Body of pancreas (tissue), 4 donors: ENCODE measurements around the gene FGF8. TPM values are rescaled to one million over a fixed set of nuclear protein-coding genes. Genes with fewer than 3 reads are reported as not detected.

ENCODE experiments used
- ATAC-seq: fragments of 150-250 bp; one replicate; pipeline ENCODE4 v1.9.1; 2016
- DNase-seq, 4 donors: peaks; one replicate each; pipeline ENCODE4 v3.0.0-alpha.2; 2019
- H3K27ac ChIP-seq, 4 donors: fragments of 200-600 bp; sonication (generic); 1 replicate in 3 of 4; 2 replicates in 1 of 4; pipeline versions ENCODE4 v1.5.1 to v1.6.1; 2016 to 2019; ENCODE audit warnings: mild to moderate bottlenecking in 1 of 4, mixed read lengths in 1 of 4, moderate library complexity in 1 of 4
- H3K27me3 ChIP-seq, 2 donors: fragments of 200-600 bp; sonication (generic); one replicate each; pipeline ENCODE4 v1.6.0; 2016; ENCODE audit warnings: mild to moderate bottlenecking in 1 of 2
- H3K36me3 ChIP-seq, 2 donors: fragments of 200-600 bp; sonication (generic); replicated peaks in 1 of 2; 2 replicates each; pipeline ENCODE4 v1.5.1; 2016; ENCODE audit warnings: low read depth in 2 of 2; ENCODE audit not compliant: insufficient read depth in 1 of 2
- H3K4me1 ChIP-seq: fragments of 200-600 bp; sonication (generic); one replicate; pipeline ENCODE4 v1.6.0; 2016
- H3K4me3 ChIP-seq, 2 donors: fragments of 200-600 bp; sonication (generic); 1 replicate in 1 of 2; 2 replicates in 1 of 2; pipeline ENCODE4 v1.5.1; 2016 to 2019
- H3K9me3 ChIP-seq, 3 donors: fragments of 200-600 bp; sonication (generic); 1 replicate in 2 of 3; 2 replicates in 1 of 3; pipeline ENCODE4 v1.5.1; 2016
- POLR2A ChIP-seq, 3 donors: fragments of 450-650 bp; IDR thresholded peaks; one replicate each; pipeline ENCODE4 v1.6.1; 2016; ENCODE audit warnings: antibody characterized with exemption in 3 of 3, mild to moderate bottlenecking in 2 of 3
- WGBS, 2 donors: methylation state at CpG; one replicate each; pipeline ENCODE4 v1.1.5; 2017; 5-methylcytosine and 5-hydroxymethylcytosine counted together
- intact Hi-C: fragments of 100-400 bp; cut with DNase I; formaldehyde crosslinking; loops from one replicate; pipeline ENCODE4 v1.15.1; 2023
- total RNA-seq, 2 donors: library from RNA; depleted of rRNA; stranded (reverse); fragments of >200 nt; gene quantifications; one replicate each; pipeline ENCODE4 v1.1.0, GENCODE V29; 2016
- TF ChIP-seq, protein P1 (sequence below), 7 experiments: fragments of 450-650 bp in 4 of 7; fragments of 200-600 bp in 3 of 7; sonication (generic) in 3 of 7; IDR thresholded peaks; one replicate each; pipeline ENCODE4 v1.5.1; 2016 to 2019; ENCODE audit warnings: antibody characterized with exemption in 7 of 7

The FGF8 gene
- total RNA-seq, 2 donors from 2014 or later, result not detected

DNA sequence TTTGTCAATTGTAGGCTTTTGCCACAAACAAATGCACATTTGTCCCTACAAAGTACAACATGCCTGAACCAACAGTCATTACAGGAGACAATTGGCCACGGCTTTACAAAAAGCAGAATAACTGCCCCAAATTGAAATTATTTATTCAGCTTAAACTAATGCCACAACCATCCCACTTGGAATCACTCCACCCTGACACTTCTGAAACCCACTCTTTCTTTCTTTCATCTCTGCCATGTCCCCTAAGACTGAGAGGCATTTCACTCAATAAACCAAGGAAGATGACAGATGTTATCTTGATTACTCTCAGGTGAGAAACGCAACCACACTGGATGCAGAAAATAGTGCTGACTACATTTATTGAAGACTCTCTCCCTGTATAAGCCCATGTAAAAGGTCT lies 9.9 kb upstream of the FGF8 start:
- H3K36me3 ChIP-seq, result peaks cover 5 to 24% of the 10 kb centered on the region in 2 donors
- intact Hi-C loops, result no loop called here

DNA sequence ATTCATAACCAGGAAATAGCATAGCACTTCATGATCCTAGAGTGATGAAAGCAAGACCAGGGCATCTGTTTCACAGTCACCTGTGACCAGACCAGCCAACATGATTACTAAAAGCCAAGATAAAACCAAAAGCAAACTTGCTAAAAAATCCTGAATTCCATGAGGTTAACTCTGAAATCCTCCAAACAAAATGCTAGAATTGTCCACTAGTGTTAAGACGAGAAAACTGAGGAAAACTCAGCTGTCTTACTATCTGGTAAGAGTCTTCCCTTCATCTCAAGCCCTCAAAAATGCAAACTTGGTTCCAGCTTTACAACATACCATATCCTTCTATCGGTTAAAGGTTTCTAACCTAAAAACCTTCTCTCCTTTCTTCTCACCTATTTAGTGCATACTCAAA lies 8.6 kb upstream of the FGF8 start:
- WGBS, 2 donors, result 77 to 81% methylated on average over 2 of the region's 2 CpGs
- no peak for TF ChIP-seq POLR2A (IDR thresholded peaks at IDR 0.05)
- TF ChIP-seq, protein P1, sequence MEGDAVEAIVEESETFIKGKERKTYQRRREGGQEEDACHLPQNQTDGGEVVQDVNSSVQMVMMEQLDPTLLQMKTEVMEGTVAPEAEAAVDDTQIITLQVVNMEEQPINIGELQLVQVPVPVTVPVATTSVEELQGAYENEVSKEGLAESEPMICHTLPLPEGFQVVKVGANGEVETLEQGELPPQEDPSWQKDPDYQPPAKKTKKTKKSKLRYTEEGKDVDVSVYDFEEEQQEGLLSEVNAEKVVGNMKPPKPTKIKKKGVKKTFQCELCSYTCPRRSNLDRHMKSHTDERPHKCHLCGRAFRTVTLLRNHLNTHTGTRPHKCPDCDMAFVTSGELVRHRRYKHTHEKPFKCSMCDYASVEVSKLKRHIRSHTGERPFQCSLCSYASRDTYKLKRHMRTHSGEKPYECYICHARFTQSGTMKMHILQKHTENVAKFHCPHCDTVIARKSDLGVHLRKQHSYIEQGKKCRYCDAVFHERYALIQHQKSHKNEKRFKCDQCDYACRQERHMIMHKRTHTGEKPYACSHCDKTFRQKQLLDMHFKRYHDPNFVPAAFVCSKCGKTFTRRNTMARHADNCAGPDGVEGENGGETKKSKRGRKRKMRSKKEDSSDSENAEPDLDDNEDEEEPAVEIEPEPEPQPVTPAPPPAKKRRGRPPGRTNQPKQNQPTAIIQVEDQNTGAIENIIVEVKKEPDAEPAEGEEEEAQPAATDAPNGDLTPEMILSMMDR (IDR thresholded peaks at IDR 0.05), result no peak
- H3K36me3 ChIP-seq, result peaks cover under 1 to 20% of the 10 kb centered on the region in 2 donors

More for the DNA sequence above, 9.9 kb upstream of the FGF8 start:
- TF ChIP-seq, protein P1 (IDR thresholded peaks at IDR 0.05), result no peak
- no peak for TF ChIP-seq POLR2A (IDR thresholded peaks at IDR 0.05)
- ATAC-seq (no peak), DNase-seq (no peak)
- Histone ChIP-seq H3K4me1 (peaks cover 23% of the 10 kb centered on the region), H3K27ac (no peak overlapping the region), H3K27me3 (no peaks in the 10 kb centered on the region), H3K9me3 (no peaks in the 10 kb centered on the region), H3K4me3 (no peak overlapping the region)
- 83 to 87% methylated on average over 2 of the region's 2 CpGs for WGBS, 2 donors

DNA sequence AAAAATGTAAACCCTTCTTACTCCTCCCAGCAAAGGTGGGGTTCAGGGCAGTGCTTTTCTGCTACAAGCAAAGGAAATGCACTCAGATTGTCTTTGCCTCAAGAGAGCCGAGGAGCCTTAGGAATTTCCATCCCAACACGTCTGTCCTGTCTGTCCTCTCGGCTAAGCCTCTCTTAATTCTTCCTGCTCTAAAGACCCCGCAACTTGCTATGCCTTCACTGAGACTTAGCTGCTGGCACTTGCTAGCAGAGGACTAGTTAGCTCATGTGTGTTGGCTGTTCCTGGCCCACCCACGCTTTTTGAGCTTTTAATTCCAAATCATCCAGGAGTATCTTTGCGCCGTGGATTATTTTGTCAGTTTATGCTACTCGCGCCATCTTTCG lies 7.8 kb upstream of the FGF8 start:
- Histone ChIP-seq H3K4me3 (peak overlapping the region; percentile 17 to 58), H3K9me3 (no peaks in the 10 kb centered on the region), H3K36me3 (peaks cover 0 to 15% of the 10 kb centered on the region in 2 donors), H3K27ac (peak overlapping the region in 2 of 4 donors; percentile 27 to 46), H3K27me3 (no peaks in the 10 kb centered on the region), H3K4me1 (peaks cover 44% of the 10 kb centered on the region)
- WGBS, 2 donors, result 49 to 50% methylated on average over 10 of the region's 10 CpGs
- DNase-seq, result no peak
- TF ChIP-seq, protein P1 (IDR thresholded peaks at IDR 0.05), result no peak
- TF ChIP-seq POLR2A (IDR thresholded peaks at IDR 0.05), result no peak
- no peak for ATAC-seq
- intact Hi-C loops, result no loop called here

More for the DNA sequence above, 8.6 kb upstream of the FGF8 start:
- Histone ChIP-seq H3K9me3 (no peaks in the 10 kb centered on the region), H3K27me3 (no peaks in the 10 kb centered on the region), H3K27ac (no peak overlapping the region), H3K4me3 (no peak overlapping the region), H3K4me1 (peaks cover 36% of the 10 kb centered on the region)
- intact Hi-C loops, result no loop called here
- no peak for ATAC-seq
- no peak for DNase-seq

DNA sequence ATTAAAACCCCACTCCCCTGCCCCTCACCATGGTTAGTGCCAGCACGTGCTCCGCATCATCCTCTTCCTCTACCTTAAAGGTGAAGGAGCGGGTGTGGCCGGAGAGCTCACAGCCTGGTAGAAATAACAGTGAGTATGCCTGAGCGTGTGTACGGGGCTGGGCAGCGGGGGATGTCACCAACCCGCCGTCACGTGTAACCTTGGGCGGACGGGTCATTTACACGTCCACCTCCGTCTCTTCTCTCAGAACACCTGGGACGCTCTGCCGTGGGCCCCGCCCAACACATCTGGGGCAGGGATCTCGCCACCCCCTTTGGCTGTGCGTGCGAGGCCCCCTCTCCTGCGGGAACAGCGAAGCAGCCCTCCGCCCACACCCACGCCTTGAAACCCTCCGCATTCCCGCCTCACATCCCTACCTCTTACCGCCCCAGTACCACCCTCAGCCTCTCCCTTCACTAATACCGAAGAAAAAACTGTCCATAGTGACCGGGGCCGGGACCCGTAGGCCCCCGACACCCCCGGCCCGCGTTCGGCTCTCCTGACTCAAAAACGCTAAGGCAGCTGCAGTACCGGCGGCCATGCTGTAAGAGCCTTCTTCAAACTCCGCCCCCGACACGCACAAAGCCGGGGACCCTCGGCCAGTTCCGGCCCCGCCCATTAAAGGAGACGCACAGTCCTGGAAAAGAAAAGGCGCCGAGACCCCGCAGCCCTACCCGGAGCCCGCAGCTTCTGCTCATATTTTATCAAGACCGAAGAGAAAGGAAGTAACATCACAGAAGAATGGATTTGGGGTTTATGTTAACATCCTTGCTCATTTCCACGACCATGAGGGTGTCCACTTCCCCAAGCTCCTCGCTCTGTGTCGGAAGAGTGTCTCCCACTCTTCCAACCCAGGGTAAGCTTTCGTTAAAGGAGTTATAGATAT lies 7.2 kb upstream of the FGF8 start, which contains the start of gene NPM3:
TSS of gene NPM3 (minus strand) at position 636 of the 925 bp plus-strand sequence. CDS start at position 580, 56 bp downstream.
- DNase-seq (peak; percentile 78 to 91 (median 85)), ATAC-seq (peak; percentile 64)
- H3K9me3 ChIP-seq, result no peaks in the 10 kb centered on the region
- H3K27me3 ChIP-seq, result no peaks in the 10 kb centered on the region
- H3K4me3 ChIP-seq, result peak within 1 kb of the TSS; percentile 17 to 58
- TF ChIP-seq, protein P1 (IDR thresholded peaks at IDR 0.05), result no peak
- TF ChIP-seq POLR2A (IDR thresholded peaks at IDR 0.05), result peak in 2 of 3 donors; percentile 48 to 57
- intact Hi-C loops, result no loop called here
- peaks cover 49% of the 10 kb centered on the region for H3K4me1 ChIP-seq
- peak within 1 kb of the TSS in 2 of 4 donors; percentile 27 to 46 for H3K27ac ChIP-seq
- peaks cover 0 to 15% of the 10 kb centered on the region in 2 donors for H3K36me3 ChIP-seq
- WGBS, 2 donors, result 2 to 3% methylated on average over 24 to 57 of the region's 57 CpGs
